ENCODE measurements around the gene PLXDC1.

Gene PLXDC1

GRCh38 chr17:39151150-39151942 lies at the start of gene PLXDC1:
Gene PLXDC1 (minus strand): TSS chr17:39151637. CDS start chr17:39151437, 200 bp downstream.
- TF ChIP-seq USF1 (IDR thresholded peaks at IDR 0.05) = no peak
- no peak for TF ChIP-seq MAX (IDR thresholded peaks at IDR 0.05)
- TF ChIP-seq FOXM1 (IDR thresholded peaks at IDR 0.05; ENCODE audit: borderline replicate concordance, low read depth) = no peak
- TF ChIP-seq CEBPB (IDR thresholded peaks at IDR 0.05) = no peak
- no peak for TF ChIP-seq TCF12 (IDR thresholded peaks at IDR 0.05; ENCODE audit: low read depth)
- no peak for TF ChIP-seq TEAD4 (IDR thresholded peaks at IDR 0.05)
- no peak for TF ChIP-seq YY1 (IDR thresholded peaks at IDR 0.05; ENCODE audit: low read depth)
- TF ChIP-seq CREB1 (IDR thresholded peaks at IDR 0.05; ENCODE audit: low read depth) = no peak
- no peak for TF ChIP-seq EP300 (IDR thresholded peaks at IDR 0.05; ENCODE audit: borderline replicate concordance)
- TF ChIP-seq, protein P1, sequence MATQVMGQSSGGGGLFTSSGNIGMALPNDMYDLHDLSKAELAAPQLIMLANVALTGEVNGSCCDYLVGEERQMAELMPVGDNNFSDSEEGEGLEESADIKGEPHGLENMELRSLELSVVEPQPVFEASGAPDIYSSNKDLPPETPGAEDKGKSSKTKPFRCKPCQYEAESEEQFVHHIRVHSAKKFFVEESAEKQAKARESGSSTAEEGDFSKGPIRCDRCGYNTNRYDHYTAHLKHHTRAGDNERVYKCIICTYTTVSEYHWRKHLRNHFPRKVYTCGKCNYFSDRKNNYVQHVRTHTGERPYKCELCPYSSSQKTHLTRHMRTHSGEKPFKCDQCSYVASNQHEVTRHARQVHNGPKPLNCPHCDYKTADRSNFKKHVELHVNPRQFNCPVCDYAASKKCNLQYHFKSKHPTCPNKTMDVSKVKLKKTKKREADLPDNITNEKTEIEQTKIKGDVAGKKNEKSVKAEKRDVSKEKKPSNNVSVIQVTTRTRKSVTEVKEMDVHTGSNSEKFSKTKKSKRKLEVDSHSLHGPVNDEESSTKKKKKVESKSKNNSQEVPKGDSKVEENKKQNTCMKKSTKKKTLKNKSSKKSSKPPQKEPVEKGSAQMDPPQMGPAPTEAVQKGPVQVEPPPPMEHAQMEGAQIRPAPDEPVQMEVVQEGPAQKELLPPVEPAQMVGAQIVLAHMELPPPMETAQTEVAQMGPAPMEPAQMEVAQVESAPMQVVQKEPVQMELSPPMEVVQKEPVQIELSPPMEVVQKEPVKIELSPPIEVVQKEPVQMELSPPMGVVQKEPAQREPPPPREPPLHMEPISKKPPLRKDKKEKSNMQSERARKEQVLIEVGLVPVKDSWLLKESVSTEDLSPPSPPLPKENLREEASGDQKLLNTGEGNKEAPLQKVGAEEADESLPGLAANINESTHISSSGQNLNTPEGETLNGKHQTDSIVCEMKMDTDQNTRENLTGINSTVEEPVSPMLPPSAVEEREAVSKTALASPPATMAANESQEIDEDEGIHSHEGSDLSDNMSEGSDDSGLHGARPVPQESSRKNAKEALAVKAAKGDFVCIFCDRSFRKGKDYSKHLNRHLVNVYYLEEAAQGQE (IDR thresholded peaks at IDR 0.05; ENCODE audit: low read depth) = no peak
- TF ChIP-seq RAD21 (IDR thresholded peaks at IDR 0.05; ENCODE audit: low read depth) = no peak
- TF ChIP-seq ZBTB7A (IDR thresholded peaks at IDR 0.05; ENCODE audit: low read depth) = no peak
- TF ChIP-seq NFIC (IDR thresholded peaks at IDR 0.05) = no peak
- no peak for TF ChIP-seq TAF1 (IDR thresholded peaks at IDR 0.05; ENCODE audit: low read depth)
- TF ChIP-seq EGR1 (IDR thresholded peaks at IDR 0.05) = no peak

DNA sequence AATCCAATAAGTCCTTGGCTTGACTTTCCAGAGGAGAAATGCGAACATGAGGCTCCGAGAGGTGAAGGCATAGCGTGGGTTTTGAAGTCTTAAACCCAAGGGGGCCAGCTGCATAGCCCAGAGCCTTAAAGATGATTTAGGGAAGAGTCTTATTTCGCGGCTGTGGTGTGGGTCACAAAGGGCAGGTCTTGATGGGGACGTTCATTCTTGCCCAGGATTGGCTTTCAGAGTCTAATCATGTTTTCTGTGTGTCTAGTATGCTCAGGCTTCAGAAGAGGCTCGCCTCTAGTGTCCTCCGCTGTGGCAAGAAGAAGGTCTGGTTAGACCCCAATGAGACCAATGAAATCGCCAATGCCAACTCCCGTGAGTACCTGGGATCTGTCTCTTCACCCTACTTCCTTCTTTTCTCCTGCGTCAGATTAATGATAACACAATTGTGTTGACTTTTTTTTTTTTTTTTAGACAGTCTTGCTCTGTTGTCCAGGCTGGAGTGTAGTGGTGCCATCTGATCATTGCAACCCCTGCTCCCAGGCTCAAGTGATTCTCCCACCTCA lies 49.6 kb upstream of the PLXDC1 start:
- TF ChIP-seq NFIC (IDR thresholded peaks at IDR 0.05) (no peak), TEAD4 (IDR thresholded peaks at IDR 0.05) (no peak), YY1 (IDR thresholded peaks at IDR 0.05; ENCODE audit: low read depth) (no peak)

- TF ChIP-seq MAX (IDR thresholded peaks at IDR 0.05) (peak; percentile 90), YY1 (IDR thresholded peaks at IDR 0.05; ENCODE audit: low read depth) (peak; percentile 76; the same call in 1 of the 2 replicates), TAF1 (IDR thresholded peaks at IDR 0.05; ENCODE audit: low read depth) (peak; percentile 95), USF1 (IDR thresholded peaks at IDR 0.05) (no peak; the same call in 1 of the 2 replicates)
Measured at GRCh38 chr17:39200070-39200879, 48.8 kb upstream of the PLXDC1 start, which contains the start of gene RPL19. Gene RPL19 (plus strand): TSS chr17:39200283. CDS start chr17:39200345, 62 bp downstream.

- no peak for TF ChIP-seq NFIC (IDR thresholded peaks at IDR 0.05)
- no peak for TF ChIP-seq CREB1 (IDR thresholded peaks at IDR 0.05; ENCODE audit: low read depth)
- TF ChIP-seq FOXM1 (IDR thresholded peaks at IDR 0.05; ENCODE audit: borderline replicate concordance, low read depth) = no peak
- no peak for TF ChIP-seq EP300 (IDR thresholded peaks at IDR 0.05; ENCODE audit: borderline replicate concordance)
- TF ChIP-seq, protein P1 (IDR thresholded peaks at IDR 0.05; ENCODE audit: low read depth) = no peak
- no peak for TF ChIP-seq YY1 (IDR thresholded peaks at IDR 0.05; ENCODE audit: low read depth)
- peak; percentile 72 for TF ChIP-seq CEBPB (IDR thresholded peaks at IDR 0.05)
- TF ChIP-seq TAF1 (IDR thresholded peaks at IDR 0.05; ENCODE audit: low read depth) = no peak
- peak; percentile 52; the same call in 1 of the 2 replicates for TF ChIP-seq MAX (IDR thresholded peaks at IDR 0.05)
- TF ChIP-seq USF1 (IDR thresholded peaks at IDR 0.05) = peak; percentile 97
- peak; percentile 66 for TF ChIP-seq EGR1 (IDR thresholded peaks at IDR 0.05)
- TF ChIP-seq ZBTB7A (IDR thresholded peaks at IDR 0.05; ENCODE audit: low read depth) = no peak
- TF ChIP-seq TEAD4 (IDR thresholded peaks at IDR 0.05) = no peak
- peak; percentile 32; the same call in 1 of the 2 replicates for TF ChIP-seq TCF12 (IDR thresholded peaks at IDR 0.05; ENCODE audit: low read depth)
- TF ChIP-seq RAD21 (IDR thresholded peaks at IDR 0.05; ENCODE audit: low read depth) = no peak
Measured at GRCh38 chr17:39199820-39200069, 48.3 kb upstream of the PLXDC1 start.
